ENCODE measurements around the gene ZNF574.

- TF ChIP-seq CTCF (conservative IDR thresholded peaks at IDR 0.05 in 1 of 2, IDR thresholded peaks at IDR 0.05 in 1 of 2; ENCODE audit: low read depth in 1 of 2, low read length in 2 of 2) (no peak), EZH2 (IDR thresholded peaks at IDR 0.05; ENCODE audit: low read length, missing control alignments) (no peak)
Observed at GRCh38 chr19:42065511-42065910, 10.5 kb upstream of the ZNF574 start.

Data from fibroblast of lung (primary cell).